KMS-11 (cell line): ENCODE data around the gene GSTM2.
A peak's percentile ranks its signal among the peaks of the same experiment; 100 is the strongest.

Source experiments
- H2AFZ ChIP-seq: fragments of 200-600 bp; sonication (generic); 2 replicates; pipeline ENCODE4 v1.6.1; 2016; ENCODE audit warnings: antibody characterized with exemption, mixed run types, low read depth
- H3K27ac ChIP-seq: fragments of 200-600 bp; sonication (generic); 2 replicates; pipeline ENCODE4 v1.6.1; 2016; ENCODE audit warnings: mild to moderate bottlenecking, mixed run types
- H3K27me3 ChIP-seq: fragments of 200-600 bp; sonication (generic); 2 replicates; pipeline ENCODE4 v1.6.1; 2017; ENCODE audit warnings: mild to moderate bottlenecking, low read depth, mixed run types, moderate library complexity; ENCODE audit not compliant: insufficient read depth
- H3K36me3 ChIP-seq: fragments of 200-600 bp; sonication (generic); 2 replicates; pipeline ENCODE4 v1.6.1; 2017; ENCODE audit warnings: mild to moderate bottlenecking, mixed run types; ENCODE audit not compliant: insufficient read depth
- H3K4me1 ChIP-seq: fragments of 200-600 bp; sonication (generic); 2 replicates; pipeline ENCODE4 v1.6.1; 2016; ENCODE audit warnings: mild to moderate bottlenecking, low read depth, mixed run types; ENCODE audit not compliant: poor library complexity, severe bottlenecking
- H3K4me2 ChIP-seq: fragments of 200-600 bp; sonication (generic); 2 replicates; pipeline ENCODE4 v1.7.0; 2016; ENCODE audit warnings: mild to moderate bottlenecking, mixed run types
- H3K4me3 ChIP-seq: fragments of 200-600 bp; sonication (generic); IDR thresholded peaks from 2 replicates; pipeline ENCODE4 v1.6.1; 2017; ENCODE audit warnings: low read depth, low read length, mixed read lengths; ENCODE audit not compliant: insufficient read depth
- H3K79me2 ChIP-seq: fragments of 200-600 bp; sonication (generic); 2 replicates; pipeline ENCODE4 v1.6.1; 2016; ENCODE audit warnings: low read depth, mixed run types; ENCODE audit not compliant: insufficient read depth
- H3K9ac ChIP-seq: fragments of 200-600 bp; sonication (generic); 2 replicates; pipeline ENCODE4 v1.6.1; 2016; ENCODE audit warnings: mild to moderate bottlenecking, mixed run types
- H4K20me1 ChIP-seq: fragments of 200-600 bp; sonication (generic); 2 replicates; pipeline ENCODE4 v1.6.1; 2016; ENCODE audit warnings: mild to moderate bottlenecking, mixed run types; ENCODE audit not compliant: insufficient read depth
- TF ChIP-seq, protein P1 (sequence below): fragments of 200-600 bp; sonication (generic); conservative IDR thresholded peaks from 2 replicates; pipeline ENCODE4 v1.6.1; 2017; ENCODE audit warnings: low read depth, mild to moderate bottlenecking, antibody characterized with exemption, low read length, moderate library complexity, mixed read lengths

Gene GSTM2

DNA sequence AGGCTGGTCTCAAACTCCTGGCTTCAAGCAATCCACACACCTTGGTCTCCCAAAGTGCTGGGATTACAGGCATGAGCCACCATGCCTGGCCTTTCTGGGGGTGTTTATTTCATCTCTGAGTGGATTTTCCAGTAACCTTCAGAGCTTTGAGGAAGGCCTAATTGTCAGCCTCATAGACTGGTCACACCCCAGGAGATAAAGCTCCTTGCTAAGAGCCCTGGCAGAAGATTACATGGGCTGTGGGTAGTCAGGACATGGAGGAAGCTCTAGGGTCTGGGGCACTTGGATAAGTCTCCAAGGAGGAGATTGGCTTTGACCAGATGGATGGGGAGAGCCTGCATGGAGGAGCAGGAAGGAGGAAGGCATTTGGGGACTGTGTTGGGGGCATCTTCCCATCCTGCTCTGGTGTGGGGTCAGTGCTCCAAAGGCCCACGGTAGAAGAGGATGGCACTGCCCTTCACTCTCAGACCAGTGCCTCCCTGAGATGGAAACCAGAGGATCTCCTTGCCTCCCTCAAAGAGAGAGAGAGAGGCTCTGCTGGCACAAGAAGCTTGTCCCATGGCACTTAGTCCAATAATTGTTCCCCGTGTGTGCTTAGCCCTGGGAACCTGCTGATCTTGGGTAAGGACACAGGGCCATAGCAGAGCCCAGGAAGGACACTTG lies 26.6 kb upstream of the GSTM2 start:
- Histone ChIP-seq H2AFZ (no peak overlapping the region), H3K9ac (no peak overlapping the region), H4K20me1 (no peaks in the 10 kb centered on the region), H3K27ac (no peak overlapping the region), H3K79me2 (no peaks in the 10 kb centered on the region), H3K4me3 (no peak overlapping the region), H3K36me3 (no peaks in the 10 kb centered on the region), H3K27me3 (no peaks in the 10 kb centered on the region), H3K4me1 (peaks cover 19% of the 10 kb centered on the region), H3K4me2 (no peak overlapping the region)
- TF ChIP-seq, protein P1, sequence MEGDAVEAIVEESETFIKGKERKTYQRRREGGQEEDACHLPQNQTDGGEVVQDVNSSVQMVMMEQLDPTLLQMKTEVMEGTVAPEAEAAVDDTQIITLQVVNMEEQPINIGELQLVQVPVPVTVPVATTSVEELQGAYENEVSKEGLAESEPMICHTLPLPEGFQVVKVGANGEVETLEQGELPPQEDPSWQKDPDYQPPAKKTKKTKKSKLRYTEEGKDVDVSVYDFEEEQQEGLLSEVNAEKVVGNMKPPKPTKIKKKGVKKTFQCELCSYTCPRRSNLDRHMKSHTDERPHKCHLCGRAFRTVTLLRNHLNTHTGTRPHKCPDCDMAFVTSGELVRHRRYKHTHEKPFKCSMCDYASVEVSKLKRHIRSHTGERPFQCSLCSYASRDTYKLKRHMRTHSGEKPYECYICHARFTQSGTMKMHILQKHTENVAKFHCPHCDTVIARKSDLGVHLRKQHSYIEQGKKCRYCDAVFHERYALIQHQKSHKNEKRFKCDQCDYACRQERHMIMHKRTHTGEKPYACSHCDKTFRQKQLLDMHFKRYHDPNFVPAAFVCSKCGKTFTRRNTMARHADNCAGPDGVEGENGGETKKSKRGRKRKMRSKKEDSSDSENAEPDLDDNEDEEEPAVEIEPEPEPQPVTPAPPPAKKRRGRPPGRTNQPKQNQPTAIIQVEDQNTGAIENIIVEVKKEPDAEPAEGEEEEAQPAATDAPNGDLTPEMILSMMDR: no peak

DNA sequence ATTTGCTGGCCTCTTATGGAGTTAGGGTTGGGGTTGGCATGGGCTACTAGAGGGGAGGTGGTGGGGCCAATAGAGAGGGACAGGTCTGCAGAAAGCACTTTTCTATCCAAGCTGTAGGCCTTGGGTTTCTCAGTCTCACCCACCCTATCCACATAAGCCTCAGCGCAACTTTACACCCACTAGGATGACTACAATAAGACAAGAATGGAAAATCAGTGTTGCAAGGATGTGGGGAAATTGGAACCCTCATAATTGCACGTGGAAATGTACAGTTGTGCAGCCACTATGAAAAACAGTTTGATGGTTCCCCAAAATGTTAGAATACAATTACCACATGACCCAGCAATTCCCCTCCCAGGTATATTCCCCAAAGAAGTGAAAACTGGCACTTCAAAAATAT lies 26.0 kb upstream of the GSTM2 start:
- Histone ChIP-seq H4K20me1 (no peaks in the 10 kb centered on the region), H3K4me1 (peaks cover 17% of the 10 kb centered on the region), H3K4me2 (no peak overlapping the region), H3K27me3 (no peaks in the 10 kb centered on the region), H3K9ac (no peak overlapping the region), H3K27ac (no peak overlapping the region), H2AFZ (no peak overlapping the region), H3K79me2 (no peaks in the 10 kb centered on the region), H3K36me3 (no peaks in the 10 kb centered on the region), H3K4me3 (no peak overlapping the region)
- TF ChIP-seq, protein P1: no peak

DNA sequence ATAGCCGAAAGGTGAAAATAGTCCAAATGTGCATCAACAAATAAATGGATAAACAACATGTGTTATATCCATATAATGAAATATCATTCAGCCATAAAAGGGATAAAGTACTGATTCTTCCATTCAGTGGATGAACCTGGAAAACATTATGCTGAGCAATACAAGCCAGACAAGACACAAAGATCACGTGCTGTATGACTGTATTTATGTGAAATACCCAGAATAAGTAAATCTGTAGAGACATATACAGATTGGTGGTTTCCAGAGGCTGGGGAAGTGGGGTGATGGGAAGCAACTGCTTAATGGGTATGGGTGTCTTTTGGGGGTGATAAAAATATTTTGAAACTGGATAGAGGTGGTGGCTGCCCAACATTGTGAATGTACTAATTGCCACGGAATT lies 25.2 kb upstream of the GSTM2 start:
- peaks cover 17% of the 10 kb centered on the region for H3K4me1 ChIP-seq
- no peaks in the 10 kb centered on the region for H3K79me2 ChIP-seq
- TF ChIP-seq, protein P1: no peak
- H4K20me1 ChIP-seq: no peaks in the 10 kb centered on the region
- H3K36me3 ChIP-seq: no peaks in the 10 kb centered on the region
- H3K27me3 ChIP-seq: no peaks in the 10 kb centered on the region
- no peak overlapping the region for H3K27ac ChIP-seq
- H2AFZ ChIP-seq: no peak overlapping the region
- no peak overlapping the region for H3K4me2 ChIP-seq
- H3K4me3 ChIP-seq: no peak overlapping the region
- H3K9ac ChIP-seq: no peak overlapping the region

DNA sequence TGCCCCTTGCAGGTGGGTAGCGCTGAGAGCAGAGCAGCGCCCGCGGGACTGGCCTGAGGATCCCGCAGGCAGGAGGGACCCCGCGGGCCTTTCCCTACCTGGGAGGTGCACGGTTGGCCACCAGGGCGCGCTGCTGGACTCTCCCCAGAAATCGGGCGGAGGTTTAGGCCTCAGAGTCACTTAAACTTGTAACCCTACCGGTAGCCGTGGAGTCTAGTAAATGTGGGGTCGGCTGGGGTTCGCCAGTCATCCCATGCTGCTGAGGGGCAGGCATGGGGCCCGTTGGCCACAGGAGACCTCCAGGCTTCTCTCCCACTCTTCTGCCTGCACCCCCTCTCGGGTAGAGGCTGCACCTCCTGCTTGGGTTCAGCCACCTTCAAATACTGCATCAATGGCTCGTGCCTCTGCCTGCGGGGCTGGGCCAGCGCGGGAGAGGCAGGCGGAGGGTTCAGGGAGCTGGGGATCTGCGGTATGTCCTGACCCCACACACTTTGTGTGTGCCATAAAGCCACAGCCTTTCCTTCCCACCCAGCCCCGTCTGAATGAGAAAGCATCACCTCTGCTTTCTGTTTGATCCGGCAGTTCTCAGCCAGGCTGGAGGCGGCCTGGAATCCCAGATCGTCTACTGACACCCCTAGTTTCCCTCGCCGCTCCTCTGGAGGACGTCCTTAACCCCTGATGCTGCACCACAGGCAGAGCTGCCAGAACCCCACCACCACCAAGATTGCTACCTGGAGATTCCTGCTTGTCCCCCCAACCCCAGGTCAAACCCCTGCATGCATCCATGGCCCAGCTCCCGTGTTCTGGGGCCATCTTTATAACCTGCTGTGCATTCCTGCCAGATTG lies 24.2 kb upstream of the GSTM2 start:
- Histone ChIP-seq H3K9ac (no peak overlapping the region; the same call in 1 of the 2 replicates), H3K4me2 (peak overlapping the region; percentile 70)

More for the DNA sequence above, 24.2 kb upstream of the GSTM2 start:
- Histone ChIP-seq H3K4me1 (peaks cover 17% of the 10 kb centered on the region), H3K27me3 (no peaks in the 10 kb centered on the region), H3K27ac (no peak overlapping the region), H2AFZ (peak overlapping the region; percentile 95), H3K36me3 (no peaks in the 10 kb centered on the region), H3K79me2 (no peaks in the 10 kb centered on the region), H3K4me3 (peak overlapping the region; percentile 65), H4K20me1 (no peaks in the 10 kb centered on the region)
- TF ChIP-seq, protein P1: peak; percentile 97
